Endothelial cell of umbilical vein (primary cell): ENCODE results near the gene ADPGK. TPM values are rescaled to one million over a fixed set of nuclear protein-coding genes. Genes with fewer than 3 reads are reported as not detected.

Experiments used
- BruUV-seq: library from RNA; stranded (reverse); fragments of 400-500 nt; replicated peaks from 2 replicates; lab custom pipeline; 2021; lab: Mats Ljungman, UMichigan
- CTCF ChIA-PET: fragments of 300-600, 350-600 bp; sonication (Branson Sonifier 250); formaldehyde crosslinking; loops from one replicate; lab custom pipeline; 2021; ENCODE audit warnings: antibody characterized with exemption, inconsistent platforms; lab: Charles Lee
- POLR2A ChIA-PET: fragments of 300-600, 350-600 bp; sonication (Branson Sonifier 250); formaldehyde crosslinking; loops from one replicate; lab custom pipeline; 2021; ENCODE audit warnings: antibody characterized with exemption, inconsistent platforms; lab: Charles Lee
- DNase-seq: peaks from one replicate; pipeline ENCODE4 v3.0.0-alpha.2; 2011; ENCODE audit warnings: low read depth, low spot score
- FAIRE-seq: peaks from 2 replicates; lab custom pipeline; 2011; peaks lifted over from hg19 to GRCh38; lab: Jason Lieb, UNC
- H2AFZ ChIP-seq: 2 replicates; pipeline ENCODE4 v1.6.0; 2012; ENCODE audit warnings: low read depth, low read length, control low read depth, inconsistent platforms
- H3K27ac ChIP-seq: 2 replicates; pipeline ENCODE4 v1.5.1; 2011; ENCODE audit warnings: low read depth, mild to moderate bottlenecking, control low read depth, low read length, moderate library complexity; ENCODE audit not compliant: insufficient read depth
- H3K27me3 ChIP-seq, 2 experiments: 2 replicates each; pipeline versions ENCODE4 v1.6.0 to v1.6.1; 2011; ENCODE audit warnings: low read length in 2 of 2, mixed read lengths in 1 of 2; ENCODE audit not compliant: control insufficient read depth in 2 of 2, insufficient read depth in 2 of 2
- H3K36me3 ChIP-seq, 2 experiments: 2 replicates in 1 of 2; 3 replicates in 1 of 2; pipeline ENCODE4 v1.5.1; 2011; ENCODE audit warnings: low read length in 2 of 2, mild to moderate bottlenecking in 1 of 2, moderate library complexity in 1 of 2; ENCODE audit not compliant: control insufficient read depth in 2 of 2, insufficient read depth in 2 of 2; ENCODE audit errors: extremely low read depth in 1 of 2
- H3K4me1 ChIP-seq: 3 replicates; pipeline ENCODE4 v1.5.1; 2011; ENCODE audit warnings: mild to moderate bottlenecking, low read length; ENCODE audit not compliant: control insufficient read depth, insufficient read depth; ENCODE audit errors: extremely low read depth
- H3K4me2 ChIP-seq: 2 replicates; pipeline ENCODE4 v1.6.1; 2011; ENCODE audit warnings: low read length, control low read depth, mixed read lengths; ENCODE audit not compliant: insufficient read depth
- H3K4me3 ChIP-seq, 3 experiments: fragments of 200-600 bp in 1 of 3; sonication (generic), shearing (Covaris generic) in 1 of 3; replicated peaks in 1 of 3; 2 replicates each; pipeline ENCODE4 v1.5.1; 2011 to 2016; ENCODE audit warnings: control low read depth in 3 of 3, low read length in 3 of 3, mild to moderate bottlenecking in 2 of 3, inconsistent platforms in 1 of 3, low read depth in 1 of 3, moderate library complexity in 1 of 3; ENCODE audit not compliant: insufficient read depth in 1 of 3
- H3K79me2 ChIP-seq: 2 replicates; pipeline ENCODE4 v1.6.0; 2012; ENCODE audit warnings: low read length, inconsistent platforms; ENCODE audit not compliant: control insufficient read depth, insufficient read depth
- H3K9ac ChIP-seq: replicated peaks from 2 replicates; pipeline ENCODE3; 2011; ENCODE audit warnings: low read length, control low read depth; ENCODE audit not compliant: insufficient read depth; ENCODE audit errors: extremely low read depth
- H3K9me1 ChIP-seq: replicated peaks from 3 replicates; pipeline ENCODE4 v1.6.0; 2011; ENCODE audit warnings: mild to moderate bottlenecking, low read length; ENCODE audit not compliant: control insufficient read depth, insufficient read depth; ENCODE audit errors: extremely low read depth
- H3K9me3 ChIP-seq: replicated peaks from 2 replicates; pipeline ENCODE4 v1.5.1; 2012; ENCODE audit warnings: low read length, inconsistent platforms; ENCODE audit not compliant: control insufficient read depth, insufficient read depth
- H4K20me1 ChIP-seq: replicated peaks from 2 replicates; pipeline ENCODE3; 2011; ENCODE audit warnings: mild to moderate bottlenecking, low read length; ENCODE audit not compliant: control insufficient read depth, insufficient read depth; ENCODE audit errors: extremely low read depth
- CTCF ChIP-seq, 2 donors: IDR thresholded peaks; 1 replicate in 1 of 2; 2 replicates in 1 of 2; pipeline ENCODE4 v1.5.1; 2011; ENCODE audit warnings: low read length in 2 of 2, mild to moderate bottlenecking in 2 of 2, moderate library complexity in 2 of 2, control low read depth in 1 of 2, inconsistent platforms in 1 of 2, low read depth in 1 of 2; ENCODE audit not compliant: insufficient read depth in 1 of 2; ENCODE audit errors: extremely low read depth in 1 of 2
- EZH2 ChIP-seq: IDR thresholded peaks from 2 replicates; pipeline ENCODE4 v1.6.1; 2012; ENCODE audit warnings: borderline replicate concordance, low read depth, mild to moderate bottlenecking, moderate library complexity, low read length, inconsistent platforms; ENCODE audit not compliant: severe bottlenecking
- FOS ChIP-seq: IDR thresholded peaks from 2 replicates; pipeline ENCODE4 v1.6.1; 2011; ENCODE audit warnings: mild to moderate bottlenecking, low read length, moderate library complexity, borderline replicate concordance; ENCODE audit not compliant: insufficient read depth
- GATA2 ChIP-seq: IDR thresholded peaks from 2 replicates; pipeline ENCODE4 v1.7.0; 2011; ENCODE audit warnings: low read depth, mild to moderate bottlenecking, moderate library complexity, mixed read lengths, low read length; ENCODE audit not compliant: insufficient read length, insufficient read depth
- JUN ChIP-seq: IDR thresholded peaks from 2 replicates; pipeline ENCODE4 v1.6.1; 2011; ENCODE audit warnings: borderline replicate concordance, low read depth; ENCODE audit not compliant: insufficient read length, insufficient read depth
- MAX ChIP-seq: IDR thresholded peaks from 2 replicates; pipeline ENCODE4 v1.6.1; 2011; ENCODE audit not compliant: insufficient read depth, insufficient read length
- MYC ChIP-seq: IDR thresholded peaks from one replicate; pipeline ENCODE4 v1.6.1; 2011; ENCODE audit warnings: mild to moderate bottlenecking, low read depth, low read length
- POLR2A ChIP-seq: IDR thresholded peaks from 2 replicates; pipeline ENCODE4 v1.6.1; 2012; ENCODE audit warnings: low read depth, mild to moderate bottlenecking, control low read depth, low read length
- POLR2AphosphoS5 ChIP-seq: IDR thresholded peaks from 2 replicates; pipeline ENCODE4 v1.6.1; 2012; ENCODE audit warnings: low read depth, mild to moderate bottlenecking, control low read depth, low read length, moderate library complexity; ENCODE audit not compliant: insufficient read depth
- dilution Hi-C: fragments of 300-500 bp; cut with MboI; formaldehyde crosslinking; loops from one replicate; pipeline ENCODE4 v1.15.0; 2019; ENCODE audit warnings: low sequenced_read_pairs; ENCODE audit not compliant: extremely low pct_ligation_motif_present
- intact Hi-C: fragments of 100-400 bp; cut with micrococcal nuclease; formaldehyde crosslinking; loops from one replicate; pipeline ENCODE4 v1.10.0; 2022
- polyA plus RNA-seq, 4 experiments: library from polyadenylated mRNA; depleted of rRNA in 3 of 4; stranded (reverse) in 3 of 4; unstranded in 1 of 4; fragments of >200 nt; gene quantifications; 2 replicates each; pipeline versions ENCODE4 v1.2.1 to v1.2.3, GENCODE V29; 2011 to 2012; ENCODE audit warnings: missing spikeins in 1 of 4
- total RNA-seq: library from RNA; stranded (reverse); gene quantifications from 2 replicates; pipeline ENCODE4 v1.2.3, GENCODE V29; 2021

Gene ADPGK
- total and polyA plus RNA-seq, 2 donors (not counting 3 experiments of a cell fraction or from before 2014, with no cell fraction given), result 51.0 to 57.1 TPM

- intact Hi-C loops (no loop called here), dilution Hi-C loops (no loop called here)
- Histone ChIP-seq H3K4me2 (no peak overlapping the region), H3K4me1 (no peaks in the 10 kb centered on the region), H3K79me2 (peaks cover 6% of the 10 kb centered on the region), H3K27me3 (no peaks in the 10 kb centered on the region), H2AFZ (no peak overlapping the region), H3K9me3 (no peaks in the 10 kb centered on the region), H3K9me1 (no peaks in the 10 kb centered on the region), H3K4me3 (no peak overlapping the region), H3K36me3 (peaks cover 2 to 7% of the 10 kb centered on the region in 2 experiments), H3K27ac (no peak overlapping the region), H4K20me1 (peaks cover 2% of the 10 kb centered on the region), H3K9ac (no peak overlapping the region)
- ChIA-PET POLR2A (no interaction called here), CTCF (interaction anchor here (0.6 kb wide), 1 partner anchor 43 kb away, joined by 3 read pairs; no protein-coding TSS in a partner anchor)
- no peak for FAIRE-seq
- BruUV-seq, result no TSS peak
- no peak for DNase-seq
- TF ChIP-seq EZH2 (no peak), MYC (no peak), GATA2 (no peak), POLR2A (no peak), CTCF (IDR thresholded peaks at IDR 0.05; ENCODE audit: extremely low read depth in 1 of 2, insufficient read depth in 1 of 2, low read depth in 1 of 2, low read length in 2 of 2) (no peak), JUN (no peak), MAX (no peak), POLR2AphosphoS5 (no peak), FOS (no peak)
These were observed 12.2 kb downstream of the ADPGK start for GRCh38 chr15:72771329-72771725.
